Thyroid gland (tissue), 4 donors: ENCODE measurements around the gene MRPL41.

Experiments
- CTCF ChIP-seq, 6 experiments: fragments of 200-600 bp in 3 of 6; fragments of 450-650 bp in 3 of 6; sonication (generic) in 3 of 6; IDR thresholded peaks; one replicate each; pipeline ENCODE4 v1.5.1; 2016 to 2019; ENCODE audit warnings: antibody characterized with exemption in 6 of 6, mild to moderate bottlenecking in 2 of 6, inconsistent platforms in 1 of 6, moderate library complexity in 1 of 6
- POLR2A ChIP-seq, 2 donors: fragments of 450-650 bp; IDR thresholded peaks; one replicate each; pipeline ENCODE4 v1.6.1; 2017; ENCODE audit warnings: antibody characterized with exemption in 2 of 2, mild to moderate bottlenecking in 2 of 2, moderate library complexity in 1 of 2

- TF ChIP-seq CTCF (IDR thresholded peaks at IDR 0.05) (no peak), POLR2A (IDR thresholded peaks at IDR 0.05) (no peak)
Measured at GRCh38 chr9:137588891-137589290, 37.2 kb downstream of the MRPL41 start.
